HepG2 (cell line): ENCODE measurements around the gene PMEPA1. TPM values are rescaled to one million over a fixed set of nuclear protein-coding genes. Genes with fewer than 3 reads are reported as not detected.

ENCODE experiments used
- ATAC-seq: fragments of 200-7000 bp; cut with Tn5 transposase; 3 replicates; pipeline ENCODE4 v1.9.1; 2020; ENCODE audit warnings: mild to moderate bottlenecking, moderate library complexity
- BruUV-seq: library from RNA; stranded (reverse); fragments of 400-500 nt; replicated peaks from 2 replicates; lab custom pipeline; 2021; lab: Mats Ljungman, UMichigan
- CTCF ChIA-PET: fragments of 300-600 bp; formaldehyde crosslinking; extraction: SDS; loops from one replicate; lab custom pipeline; 2021; ENCODE audit warnings: low total read pairs, inconsistent platforms, low intra/inter-chr PET ratio; lab: Yijun Ruan, JAX
- POLR2A ChIA-PET: fragments of 350-600 bp; sonication (Branson Sonifier 250); formaldehyde crosslinking; loops from one replicate; lab custom pipeline; 2020; ENCODE audit warnings: antibody characterized with exemption, inconsistent platforms; lab: Yijun Ruan, JAX
- DNase-seq: peaks from one replicate; pipeline ENCODE4 v3.0.0-alpha.2; 2015; ENCODE audit warnings: low spot score
- FAIRE-seq: peaks from 3 replicates; lab custom pipeline; 2011; peaks lifted over from hg19 to GRCh38; lab: Jason Lieb, UNC
- H2AFZ ChIP-seq: one replicate; pipeline ENCODE4 v1.6.1; 2011; ENCODE audit warnings: low read length, inconsistent platforms
- H3K27ac ChIP-seq: fragments of 300-600 bp; 3 replicates; pipeline ENCODE4 v1.8.0; 2011; ENCODE audit warnings: mixed run types, mild to moderate bottlenecking, mixed read lengths, low read length, inconsistent platforms; ENCODE audit not compliant: insufficient read depth; ENCODE audit errors: extremely low read length
- H3K27me3 ChIP-seq, 2 experiments: fragments of 200-600 bp in 1 of 2; 2 replicates in 1 of 2; 3 replicates in 1 of 2; pipeline versions ENCODE4 v1.6.0 to v1.8.0; 2011; ENCODE audit warnings: low read length in 2 of 2, mild to moderate bottlenecking in 2 of 2, moderate library complexity in 2 of 2, inconsistent platforms in 1 of 2; ENCODE audit not compliant: insufficient read depth in 2 of 2, control insufficient read depth in 1 of 2
- H3K36me3 ChIP-seq, 2 experiments: fragments of 200-600 bp in 1 of 2; replicated peaks in 1 of 2; 2 replicates in 1 of 2; 3 replicates in 1 of 2; pipeline versions ENCODE4 v1.5.1 to v1.8.0; 2011; ENCODE audit warnings: low read length in 2 of 2, inconsistent platforms in 1 of 2; ENCODE audit not compliant: insufficient read depth in 2 of 2, control insufficient read depth in 1 of 2
- H3K4me1 ChIP-seq: 2 replicates; pipeline ENCODE4 v1.5.1; 2012; ENCODE audit warnings: low read length, inconsistent platforms; ENCODE audit not compliant: insufficient read depth
- H3K4me2 ChIP-seq: 2 replicates; pipeline ENCODE4 v1.6.0; 2011; ENCODE audit warnings: low read depth, low read length, inconsistent platforms
- H3K4me3 ChIP-seq, 3 experiments: fragments of 200-600 bp in 1 of 3; sonication (generic), shearing (Covaris generic) in 1 of 3; replicated peaks in 1 of 3; 2 replicates each; pipeline ENCODE4 v1.5.1; 2011 to 2016; ENCODE audit warnings: low read length in 3 of 3, inconsistent platforms in 2 of 3, low read depth in 2 of 3, mild to moderate bottlenecking in 2 of 3, control low read depth in 1 of 3, mixed read lengths in 1 of 3; ENCODE audit not compliant: insufficient read depth in 1 of 3
- H3K79me2 ChIP-seq: one replicate; pipeline ENCODE4 v1.6.1; 2011; ENCODE audit warnings: low read length, inconsistent platforms; ENCODE audit not compliant: insufficient read depth
- H3K9ac ChIP-seq: 2 replicates; pipeline ENCODE4 v1.6.0; 2011; ENCODE audit warnings: mild to moderate bottlenecking, low read depth, low read length, inconsistent platforms; ENCODE audit not compliant: insufficient read depth
- H3K9me3 ChIP-seq: 2 replicates; pipeline ENCODE4 v1.5.1; 2012; ENCODE audit warnings: mild to moderate bottlenecking, low read length
- H4K20me1 ChIP-seq: 2 replicates; pipeline ENCODE4 v1.6.0; 2011; ENCODE audit warnings: inconsistent platforms, mild to moderate bottlenecking, low read length, moderate library complexity; ENCODE audit not compliant: insufficient read depth
- ARNT2 ChIP-seq: sonication (generic); formaldehyde crosslinking; IDR thresholded peaks from 2 replicates; pipeline ENCODE4 v1.8.0; 2022; ENCODE audit warnings: mild to moderate bottlenecking, low read depth, missing genetic modification reagents, moderate library complexity
- CC2D1A ChIP-seq: sonication (generic); formaldehyde crosslinking; IDR thresholded peaks from 2 replicates; pipeline ENCODE4 v1.8.1; 2023; ENCODE audit warnings: mild to moderate bottlenecking, missing genetic modification reagents
- HOMEZ ChIP-seq: IDR thresholded peaks from 2 replicates; pipeline ENCODE4 v1.6.1; 2016; ENCODE audit warnings: low read depth
- HOXA5 ChIP-seq: sonication (generic); formaldehyde crosslinking; IDR thresholded peaks from 2 replicates; pipeline ENCODE4 v1.4.0; 2020; ENCODE audit warnings: missing genetic modification reagents
- PCBP2 ChIP-seq: fragments of 200-400 bp; formaldehyde crosslinking; optimal IDR thresholded peaks from 2 replicates; pipeline ENCODE3; 2018; ENCODE audit warnings: low read length, low read depth; ENCODE audit not compliant: poor library complexity, severe bottlenecking
- TBL1XR1 ChIP-seq: fragments of 150-350 bp; IDR thresholded peaks from 2 replicates; pipeline ENCODE4 v1.6.1; 2014; ENCODE audit warnings: borderline replicate concordance, low read length; ENCODE audit not compliant: partially characterized antibody
- ZBTB8A ChIP-seq: sonication (generic); formaldehyde crosslinking; IDR thresholded peaks from 2 replicates; pipeline ENCODE4 v1.4.0; 2020; ENCODE audit warnings: mild to moderate bottlenecking, low read depth, missing genetic modification reagents, borderline replicate concordance
- ZNF431 ChIP-seq: sonication (generic); formaldehyde crosslinking; IDR thresholded peaks from 2 replicates; pipeline ENCODE4 v1.9.0; 2022; ENCODE audit warnings: missing genetic modification reagents, low read depth, mild to moderate bottlenecking, borderline replicate concordance
- ZNF44 ChIP-seq: sonication (generic); formaldehyde crosslinking; IDR thresholded peaks from 2 replicates; pipeline ENCODE4 v1.5.1; 2020; ENCODE audit warnings: mild to moderate bottlenecking, missing genetic modification reagents
- ZNF572 ChIP-seq: sonication (generic); formaldehyde crosslinking; IDR thresholded peaks from 2 replicates; pipeline ENCODE4 v1.5.1; 2020; ENCODE audit warnings: mild to moderate bottlenecking, missing genetic modification reagents
- ZNF589 ChIP-seq: sonication (generic); formaldehyde crosslinking; conservative IDR thresholded peaks from 2 replicates; pipeline ENCODE4 v1.8.0; 2022; ENCODE audit warnings: mild to moderate bottlenecking, moderate library complexity, missing genetic modification reagents
- ZNF615 ChIP-seq: sonication (generic); formaldehyde crosslinking; IDR thresholded peaks from 2 replicates; pipeline ENCODE4 v1.5.0; 2020; ENCODE audit warnings: mild to moderate bottlenecking, missing genetic modification reagents, borderline replicate concordance
- whole genome bisulfite sequencing: methylation state at CpG from one replicate; pipeline ENCODE4 v1.1.6; 2017; ENCODE audit warnings: low lambda C conversion rate; 5-methylcytosine and 5-hydroxymethylcytosine counted together
- in situ Hi-C: cut with HindIII; loops from 2 replicates; pipeline ENCODE4 v1.10.0; 2017; ENCODE audit warnings: low pct_unique_long_range_greater_than_20kb; ENCODE audit not compliant: extremely low pct_ligation_motif_present
- intact Hi-C: fragments of 100-400 bp; cut with micrococcal nuclease; formaldehyde crosslinking; loops from one replicate; pipeline ENCODE4 v1.10.0; 2022; ENCODE audit not compliant: unreplicated experiment
- polyA plus RNA-seq, 8 experiments: library from polyadenylated mRNA; depleted of rRNA in 3 of 8; stranded (reverse) in 7 of 8; unstranded in 1 of 8; fragments of >200 nt; fragmentation: Illumina TruSeq in 4 of 8; extraction: Trizol in 4 of 8; gene quantifications; 2 replicates each; pipeline versions ENCODE4 v1.2.1 to v1.2.3, GENCODE V29; 2011 to 2016; ENCODE audit warnings: low read depth in 4 of 8, missing spikeins in 1 of 8, mixed read lengths in 1 of 8; ENCODE audit not compliant: insufficient read depth in 1 of 8
- total RNA-seq, 5 experiments: library from RNA; depleted of rRNA; stranded (reverse); fragments of >200 nt; fragmentation: Illumina TruSeq; extraction: Trizol; gene quantifications; 2 replicates each; pipeline ENCODE4 v1.2.3, GENCODE V29; 2016; ENCODE audit warnings: low read depth in 1 of 5

PMEPA1 gene
- total and polyA plus RNA-seq, 2 of the 13 experiments (the other 11 are each of a cell fraction or from before 2014, with no cell fraction given), result not detected

DNA sequence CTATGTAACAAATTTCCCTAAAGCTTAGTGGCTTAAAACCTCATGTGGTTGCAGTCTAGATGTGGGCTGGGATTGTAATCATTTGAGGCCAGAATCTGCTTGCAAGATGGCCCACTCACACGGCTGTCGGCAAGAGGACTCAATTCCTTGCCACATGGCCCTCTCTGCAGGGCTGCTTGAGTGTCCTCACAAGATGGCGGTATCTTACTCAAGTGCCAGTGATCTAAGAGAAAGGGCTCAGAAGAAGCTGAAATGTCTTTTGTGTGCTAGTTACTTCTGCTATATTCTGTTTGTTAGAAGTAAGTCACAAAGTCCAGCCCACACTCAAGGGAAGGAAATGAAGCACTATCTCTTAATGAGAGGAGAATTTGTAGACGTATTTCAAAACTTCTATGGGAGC is 47.1 kb upstream of the PMEPA1 start:
- in situ Hi-C loops, result no loop called here
- H3K4me3 ChIP-seq, result no peak overlapping the region
- H3K9me3 ChIP-seq, result 0 out of 2 replicates have a peak, but pooled peaks cover 4% of the 10 kb centered on the region
- intact Hi-C loops, result no loop called here
- H3K27ac ChIP-seq, result no peak overlapping the region
- no peak overlapping the region for H3K9ac ChIP-seq
- no peak overlapping the region for H3K4me2 ChIP-seq
- no peaks in the 10 kb centered on the region for H4K20me1 ChIP-seq
- CTCF ChIA-PET, result no interaction called here
- no peak for FAIRE-seq
- H3K79me2 ChIP-seq, result no peaks in the 10 kb centered on the region
- DNase-seq, result no peak
- 23% methylated on average over 4 of the region's 4 CpGs for WGBS
- H2AFZ ChIP-seq, result no peak overlapping the region
- ATAC-seq, result no peak
- H3K4me1 ChIP-seq, result no peaks in the 10 kb centered on the region
- peaks cover 0 to 3% of the 10 kb centered on the region in 2 experiments; a peak in 2 of 5 replicates for H3K27me3 ChIP-seq
- no peak for TF ChIP-seq CC2D1A (CRISPR knock-in tag)
- BruUV-seq, result no TSS peak
- no peaks in the 10 kb centered on the region for H3K36me3 ChIP-seq
- POLR2A ChIA-PET, result no interaction called here

- DNase-seq (no peak), FAIRE-seq (no peak), ATAC-seq (no peak)
- TF ChIP-seq ZNF589, result no peak
- TF ChIP-seq ARNT2, result no peak
- no peak for TF ChIP-seq ZNF44 (CRISPR knock-in tag)
- TF ChIP-seq ZBTB8A (CRISPR knock-in tag), result no peak
- TF ChIP-seq ZNF431, result no peak
- no peak for TF ChIP-seq HOMEZ
- no peak for TF ChIP-seq ZNF615 (CRISPR knock-in tag)
- TF ChIP-seq TBL1XR1, result no peak
- no peak for TF ChIP-seq HOXA5 (CRISPR knock-in tag)
- no peak for TF ChIP-seq ZNF572 (CRISPR knock-in tag)
- no peak for TF ChIP-seq PCBP2
- Histone ChIP-seq H3K36me3 (no peaks in the 10 kb centered on the region), H2AFZ (no peak overlapping the region), H4K20me1 (no peaks in the 10 kb centered on the region), H3K27me3 (peaks cover 3 to 5% of the 10 kb centered on the region in 2 experiments; a peak in 2 of 5 replicates), H3K4me3 (no peak overlapping the region), H3K4me2 (no peak overlapping the region), H3K9me3 (0 out of 2 replicates have a peak, but pooled peaks cover 4% of the 10 kb centered on the region), H3K27ac (no peak overlapping the region), H3K79me2 (no peaks in the 10 kb centered on the region), H3K4me1 (no peaks in the 10 kb centered on the region), H3K9ac (no peak overlapping the region)
- intact Hi-C loops, result no loop called here
- in situ Hi-C loops, result no loop called here
- BruUV-seq, result no TSS peak
- ChIA-PET CTCF (no interaction called here), POLR2A (no interaction called here)
- 4% methylated on average over 4 of the region's 4 CpGs for WGBS
Measured at GRCh38 chr20:57756213-57756612, 46.4 kb upstream of the PMEPA1 start.
